Esophagus muscularis mucosa (tissue), 3 donors: Measurements from ENCODE around the gene PTPRN2.

Source experiments
- CTCF ChIP-seq, 3 experiments: fragments of 200-600 bp in 2 of 3; fragments of 450-650 bp in 1 of 3; sonication (generic) in 2 of 3; IDR thresholded peaks; one replicate each; pipeline ENCODE4 v1.5.1; 2017 to 2019; ENCODE audit warnings: antibody characterized with exemption in 3 of 3, mild to moderate bottlenecking in 2 of 3, moderate library complexity in 1 of 3
- POLR2A ChIP-seq: fragments of 450-650 bp; IDR thresholded peaks from one replicate; pipeline ENCODE4 v1.6.1; 2017; ENCODE audit warnings: antibody characterized with exemption, moderate library complexity, mild to moderate bottlenecking, low read depth
- POLR2AphosphoS5 ChIP-seq, 2 donors: sonication (generic); formaldehyde crosslinking; IDR thresholded peaks; one replicate each; pipeline ENCODE4 v1.6.1; 2017; ENCODE audit warnings: antibody characterized with exemption in 2 of 2

DNA sequence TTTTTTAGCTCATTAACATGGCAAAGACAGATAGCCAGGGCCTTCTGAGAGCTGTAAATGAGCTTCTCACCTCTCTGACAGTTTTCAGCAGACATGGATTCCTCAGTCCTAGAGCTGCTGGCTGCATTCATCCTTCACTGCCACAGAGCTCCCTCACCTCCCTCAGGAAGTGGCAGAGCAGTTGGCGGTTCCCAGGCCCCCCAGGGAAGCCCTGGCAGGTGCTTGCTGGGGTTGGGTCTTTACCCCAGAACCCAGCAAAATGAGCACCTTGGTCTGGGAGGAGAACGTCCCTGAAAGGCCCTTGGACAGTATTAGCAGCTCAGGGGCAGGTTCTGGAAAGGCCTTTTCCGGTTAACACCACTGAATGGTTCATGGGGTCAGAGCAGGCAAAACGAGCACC, 288.0 kb downstream of the PTPRN2 start:
- no peak for TF ChIP-seq CTCF (IDR thresholded peaks at IDR 0.05)
- TF ChIP-seq POLR2A = no peak
- no peak for TF ChIP-seq POLR2AphosphoS5 (IDR thresholded peaks at IDR 0.05)
